DMS53 treated with DMSO at 0.1 percent for 48 hours (cell line): ENCODE measurements around the gene PET100.

Experiments
- DNase-seq: peaks from one replicate; lab custom pipeline; 2025; ENCODE audit not compliant: unreplicated experiment; lab: John Stamatoyannopoulos, UW

The PET100 gene

GRCh38 chr19:7677669-7678311 is 48.2 kb downstream of the PET100 start:
- DNase-seq = no peak

GRCh38 chr19:7678971-7679751 is 49.6 kb downstream of the PET100 start:
- peak; percentile 11 for DNase-seq

- DNase-seq = no peak
Measured at GRCh38 chr19:7679771-7680605, 50.4 kb downstream of the PET100 start.

GRCh38 chr19:7680606-7681339 is 51.2 kb downstream of the PET100 start, which contains the start of gene TRAPPC5:
TSS of gene TRAPPC5 (plus strand) at chr19:7680833. CDS start at chr19:7682254, 1,421 bp downstream.
- DNase-seq = peak; percentile 54
